ENCODE measurements around the gene ERRFI1. TPM values are rescaled to one million over a fixed set of nuclear protein-coding genes. Genes with fewer than 3 reads are reported as not detected.

ERRFI1 gene
- total RNA-seq, 2 donors from 2014 or later = 33.0 to 34.5 TPM

DNA sequence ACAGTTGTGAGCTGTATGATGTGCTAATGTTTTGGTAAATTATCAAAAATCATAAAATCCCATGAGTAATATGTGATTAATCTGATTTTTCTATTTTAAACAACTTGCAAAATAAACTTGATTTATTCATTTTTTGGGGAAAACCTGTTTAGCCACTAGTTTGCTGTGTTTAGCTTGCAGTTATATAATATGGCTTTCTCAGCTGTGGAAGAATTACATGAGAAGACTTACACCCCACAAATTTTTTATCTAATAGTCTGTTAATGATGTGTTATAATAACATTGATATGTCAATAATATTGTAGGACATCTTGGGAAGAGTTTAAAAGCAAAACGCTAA is 2.4 kb upstream of the ERRFI1 start:
- Histone ChIP-seq H3K4me3 (no peak overlapping the region), H3K9me3 (no peaks in the 10 kb centered on the region), H3K27me3 (no peaks in the 10 kb centered on the region), H3K4me1 (peaks cover 0 to 45% of the 10 kb centered on the region in 2 donors), H3K27ac (peak overlapping the region; percentile 92 to 98), H3K36me3 (no peaks in the 10 kb centered on the region)
- DNase-seq (ENCODE audit: low spot score) = no peak
- TF ChIP-seq, protein P1, sequence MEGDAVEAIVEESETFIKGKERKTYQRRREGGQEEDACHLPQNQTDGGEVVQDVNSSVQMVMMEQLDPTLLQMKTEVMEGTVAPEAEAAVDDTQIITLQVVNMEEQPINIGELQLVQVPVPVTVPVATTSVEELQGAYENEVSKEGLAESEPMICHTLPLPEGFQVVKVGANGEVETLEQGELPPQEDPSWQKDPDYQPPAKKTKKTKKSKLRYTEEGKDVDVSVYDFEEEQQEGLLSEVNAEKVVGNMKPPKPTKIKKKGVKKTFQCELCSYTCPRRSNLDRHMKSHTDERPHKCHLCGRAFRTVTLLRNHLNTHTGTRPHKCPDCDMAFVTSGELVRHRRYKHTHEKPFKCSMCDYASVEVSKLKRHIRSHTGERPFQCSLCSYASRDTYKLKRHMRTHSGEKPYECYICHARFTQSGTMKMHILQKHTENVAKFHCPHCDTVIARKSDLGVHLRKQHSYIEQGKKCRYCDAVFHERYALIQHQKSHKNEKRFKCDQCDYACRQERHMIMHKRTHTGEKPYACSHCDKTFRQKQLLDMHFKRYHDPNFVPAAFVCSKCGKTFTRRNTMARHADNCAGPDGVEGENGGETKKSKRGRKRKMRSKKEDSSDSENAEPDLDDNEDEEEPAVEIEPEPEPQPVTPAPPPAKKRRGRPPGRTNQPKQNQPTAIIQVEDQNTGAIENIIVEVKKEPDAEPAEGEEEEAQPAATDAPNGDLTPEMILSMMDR (IDR thresholded peaks at IDR 0.05) = no peak

DNA sequence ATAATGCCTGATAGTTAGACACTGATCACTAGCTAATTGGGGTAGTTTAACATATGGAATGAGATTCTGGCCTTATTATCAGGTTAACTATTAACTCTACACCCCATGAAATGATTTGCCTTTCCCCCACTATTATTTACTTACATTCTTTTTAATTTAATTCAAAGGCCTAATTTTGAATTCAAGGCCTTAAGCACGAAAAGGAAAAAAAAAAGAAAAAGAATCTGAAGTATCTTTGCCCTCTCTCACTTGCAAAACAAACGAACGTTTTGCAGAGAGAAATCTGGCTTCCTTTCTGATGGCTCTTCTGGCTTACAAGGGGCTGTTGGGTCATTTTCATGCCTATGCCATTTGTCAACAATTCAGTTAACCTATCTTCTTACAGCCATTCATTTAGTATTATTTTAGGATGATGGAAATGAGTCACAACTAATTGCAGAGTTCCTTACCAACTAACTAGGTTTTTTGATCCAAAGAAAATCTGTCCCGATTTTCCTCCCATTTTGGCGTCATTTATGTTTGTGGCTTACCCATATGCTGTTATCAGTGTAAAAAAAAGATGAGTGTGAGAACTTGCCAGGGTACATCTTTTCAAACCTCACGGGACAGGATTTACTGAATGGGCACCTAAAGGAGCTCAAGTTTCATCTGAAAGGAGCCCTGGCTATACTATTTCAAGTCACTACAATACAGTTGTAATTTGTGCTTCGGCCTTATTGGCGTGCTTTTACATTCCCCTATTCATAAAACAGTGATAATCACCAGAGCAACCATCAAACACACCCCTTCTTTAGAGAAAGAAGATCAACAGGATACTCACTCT is 1.9 kb upstream of the ERRFI1 start:
- DNase-seq (ENCODE audit: low spot score) = no peak
- H3K36me3 ChIP-seq = no peaks in the 10 kb centered on the region
- H3K27ac ChIP-seq = peak overlapping the region; percentile 92 to 98
- TF ChIP-seq, protein P1 (IDR thresholded peaks at IDR 0.05) = no peak
- H3K4me1 ChIP-seq = peaks cover 0 to 45% of the 10 kb centered on the region in 2 donors
- no peak overlapping the region for H3K4me3 ChIP-seq
- H3K9me3 ChIP-seq = no peaks in the 10 kb centered on the region
- no peaks in the 10 kb centered on the region for H3K27me3 ChIP-seq

DNA sequence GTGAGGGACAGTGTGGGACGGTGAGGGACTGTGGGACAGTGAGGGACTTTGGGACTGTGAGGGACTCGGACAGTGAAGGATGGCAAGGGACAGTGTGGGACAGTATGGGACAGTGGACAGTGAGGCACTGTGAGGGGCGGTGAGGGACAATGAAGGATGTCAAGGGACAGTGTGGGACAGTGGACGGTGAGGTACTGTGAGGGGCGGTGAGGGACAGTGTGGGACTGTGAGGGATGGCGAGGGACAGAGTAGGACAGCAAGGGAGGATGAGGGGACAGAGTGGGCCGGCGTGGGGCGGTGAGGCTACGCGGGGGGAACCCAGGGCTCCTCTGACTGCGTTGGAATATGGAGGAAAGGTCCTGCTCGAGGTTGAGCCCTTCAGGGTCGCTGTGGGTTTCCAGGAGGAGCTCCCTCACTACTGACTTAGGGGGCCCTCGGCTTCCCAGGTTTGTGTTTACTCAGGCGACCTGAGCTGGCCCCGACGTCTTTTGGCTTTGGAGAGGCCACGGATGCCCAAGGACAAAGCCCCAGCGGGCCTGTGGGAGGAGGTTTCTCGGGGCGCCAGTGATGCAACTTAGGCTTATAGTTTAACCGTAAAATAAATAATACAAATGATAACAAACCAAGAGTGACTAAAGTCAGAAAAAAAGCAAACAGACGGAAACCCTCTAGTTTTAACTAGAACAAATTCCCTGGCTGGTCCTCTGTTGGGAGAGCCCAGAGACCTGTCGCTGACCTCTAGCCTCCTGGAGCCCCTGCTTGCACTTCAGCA is 1.1 kb upstream of the ERRFI1 start:
- TF ChIP-seq, protein P1 (IDR thresholded peaks at IDR 0.05) = no peak
- DNase-seq (ENCODE audit: low spot score) = peak; percentile 73
- H3K36me3 ChIP-seq = no peaks in the 10 kb centered on the region
- peaks cover 0 to 45% of the 10 kb centered on the region in 2 donors for H3K4me1 ChIP-seq
- H3K9me3 ChIP-seq = no peaks in the 10 kb centered on the region
- H3K27me3 ChIP-seq = no peaks in the 10 kb centered on the region
- peak overlapping the region; percentile 92 to 98 for H3K27ac ChIP-seq
- H3K4me3 ChIP-seq = peak overlapping the region; percentile 84 to 93

DNA sequence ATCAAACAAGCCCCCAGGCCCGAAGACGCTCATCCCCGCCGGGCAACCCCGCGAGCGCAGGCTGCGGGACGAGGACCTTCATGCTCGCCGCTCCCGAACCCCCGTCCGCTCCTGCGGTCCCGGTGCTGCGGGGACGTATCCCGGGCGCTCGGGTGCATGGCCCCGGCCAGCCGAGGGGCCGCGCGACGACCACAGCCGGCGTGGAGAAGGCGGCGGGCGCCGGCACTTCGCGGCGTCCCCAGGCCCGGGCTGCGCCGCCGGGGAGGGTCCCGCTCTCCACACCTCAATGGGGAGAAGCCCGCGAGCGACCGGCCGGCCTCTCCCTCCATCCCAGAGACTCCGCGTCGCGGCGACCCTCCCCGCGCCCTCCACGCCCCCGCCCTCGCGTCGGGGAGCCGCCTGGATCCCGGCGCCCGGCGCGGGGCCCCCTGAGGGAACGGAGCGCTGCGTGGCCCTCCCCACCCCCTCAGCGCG is 401 bp downstream of the ERRFI1 start:
- Histone ChIP-seq H3K4me1 (peaks cover 0 to 45% of the 10 kb centered on the region in 2 donors), H3K27me3 (no peaks in the 10 kb centered on the region), H3K36me3 (no peaks in the 10 kb centered on the region), H3K4me3 (peak overlapping the region; percentile 84 to 93), H3K27ac (peak overlapping the region; percentile 92 to 98), H3K9me3 (no peaks in the 10 kb centered on the region)
- TF ChIP-seq, protein P1 (IDR thresholded peaks at IDR 0.05) = no peak
- no peak for DNase-seq (ENCODE audit: low spot score)

DNA sequence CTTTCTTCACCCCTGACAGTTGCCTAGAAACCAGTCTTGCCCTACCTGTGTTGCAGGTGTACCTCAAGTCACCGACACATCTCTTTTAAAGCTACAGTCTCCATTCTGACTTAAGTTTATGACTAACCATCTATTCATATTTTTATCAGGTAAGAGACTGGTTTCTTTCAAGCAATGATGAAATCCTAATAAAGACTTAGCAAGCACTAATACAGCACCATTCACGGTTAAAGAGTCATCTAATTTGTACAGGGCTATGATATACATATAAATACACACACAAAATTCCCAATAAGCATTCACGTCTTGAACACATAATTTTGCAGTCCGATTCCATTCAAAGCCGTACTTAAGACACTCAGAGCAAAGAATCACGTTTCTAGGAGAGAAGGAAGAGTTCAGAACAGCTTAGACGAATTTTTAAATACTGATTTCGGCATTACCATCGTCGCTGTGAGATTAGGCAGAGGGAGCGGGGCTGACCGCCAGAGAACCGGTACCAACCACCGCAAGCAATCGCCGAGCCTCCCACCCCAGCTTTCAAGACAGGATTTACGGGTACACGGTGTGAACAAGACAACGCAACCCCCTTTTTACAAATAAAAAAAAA is 943 bp downstream of the ERRFI1 start:
- TF ChIP-seq, protein P1 (IDR thresholded peaks at IDR 0.05) = no peak
- Histone ChIP-seq H3K27ac (peak overlapping the region; percentile 92 to 98), H3K36me3 (no peaks in the 10 kb centered on the region), H3K9me3 (no peaks in the 10 kb centered on the region), H3K4me3 (peak overlapping the region; percentile 84 to 93), H3K4me1 (peaks cover 0 to 45% of the 10 kb centered on the region in 2 donors), H3K27me3 (no peaks in the 10 kb centered on the region)
- no peak for DNase-seq (ENCODE audit: low spot score)
